ENCODE data around the gene XRCC4. TPM values are rescaled to one million over a fixed set of nuclear protein-coding genes. Genes with fewer than 3 reads are reported as not detected.

Gene XRCC4
- total RNA-seq, 3 donors from 2014 or later, result 7.6 to 8.8 (median 8.7) TPM

- DNase-seq (no peak), ATAC-seq (no peak)
- no peaks in the 10 kb centered on the region for H3K27me3 Mint-ChIP-seq (ENCODE audit: low read depth)
- no peak overlapping the region for H3K4me3 Mint-ChIP-seq
- H3K4me1 Mint-ChIP-seq (ENCODE audit: low read depth), result peaks cover 2% of the 10 kb centered on the region
- no peaks in the 10 kb centered on the region for H3K9me3 Mint-ChIP-seq
- no peaks in the 10 kb centered on the region for H3K36me3 Mint-ChIP-seq (ENCODE audit: insufficient read depth)
Observed at GRCh38 chr5:83157163-83157562, 79.8 kb downstream of the XRCC4 start.

DNA sequence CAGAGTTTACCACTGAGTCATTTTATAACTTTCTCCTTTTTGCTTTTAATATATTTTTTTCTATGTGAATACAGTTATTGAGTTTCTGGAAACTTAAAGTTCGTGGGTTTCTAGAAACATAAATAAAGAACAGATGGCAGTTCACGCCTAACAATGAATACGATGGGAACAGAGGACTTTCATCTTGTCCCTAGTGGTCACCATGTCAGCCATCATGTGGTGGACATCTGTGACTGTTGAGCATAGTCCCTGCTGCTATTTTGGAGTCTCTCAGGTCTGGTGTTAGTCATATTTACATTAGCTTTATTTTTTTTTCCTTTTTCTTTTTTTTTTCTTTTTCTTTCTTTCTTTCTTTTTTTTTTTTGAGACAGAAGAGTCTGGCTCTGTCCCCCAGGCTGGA, 85.3 kb downstream of the XRCC4 start:
- H3K9me3 Mint-ChIP-seq, result no peaks in the 10 kb centered on the region
- H3K36me3 Mint-ChIP-seq (ENCODE audit: insufficient read depth), result peaks cover 6% of the 10 kb centered on the region
- no peak overlapping the region for H3K4me3 Mint-ChIP-seq
- H3K27me3 Mint-ChIP-seq (ENCODE audit: low read depth), result no peaks in the 10 kb centered on the region
- no peak for DNase-seq
- no peaks in the 10 kb centered on the region for H3K4me1 Mint-ChIP-seq (ENCODE audit: low read depth)
- ATAC-seq, result no peak

DNA sequence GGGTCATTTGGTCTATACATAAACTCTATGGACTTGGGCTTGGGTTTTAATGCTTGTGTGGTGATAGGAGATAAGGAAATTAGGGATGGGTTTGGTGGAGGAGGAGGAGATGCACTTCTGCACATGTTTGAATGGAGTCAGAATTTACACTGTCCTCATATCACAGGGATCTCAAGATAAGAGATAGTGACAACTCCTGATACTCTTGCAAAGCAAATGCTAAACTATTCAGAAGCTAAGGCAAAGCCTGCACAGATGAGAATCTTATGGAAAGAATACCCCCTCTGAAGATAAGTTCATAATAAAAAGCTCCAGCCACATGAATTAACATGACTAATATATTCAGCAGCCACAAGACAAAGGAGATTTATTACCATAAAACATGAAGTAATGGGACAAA, 90.2 kb downstream of the XRCC4 start:
- Mint-ChIP-seq H3K9me3 (no peaks in the 10 kb centered on the region), H3K27me3 (ENCODE audit: low read depth) (no peaks in the 10 kb centered on the region), H3K4me1 (ENCODE audit: low read depth) (no peaks in the 10 kb centered on the region), H3K36me3 (ENCODE audit: insufficient read depth) (peaks cover 7% of the 10 kb centered on the region), H3K4me3 (no peak overlapping the region)
- no peak for ATAC-seq
- DNase-seq, result no peak

DNA sequence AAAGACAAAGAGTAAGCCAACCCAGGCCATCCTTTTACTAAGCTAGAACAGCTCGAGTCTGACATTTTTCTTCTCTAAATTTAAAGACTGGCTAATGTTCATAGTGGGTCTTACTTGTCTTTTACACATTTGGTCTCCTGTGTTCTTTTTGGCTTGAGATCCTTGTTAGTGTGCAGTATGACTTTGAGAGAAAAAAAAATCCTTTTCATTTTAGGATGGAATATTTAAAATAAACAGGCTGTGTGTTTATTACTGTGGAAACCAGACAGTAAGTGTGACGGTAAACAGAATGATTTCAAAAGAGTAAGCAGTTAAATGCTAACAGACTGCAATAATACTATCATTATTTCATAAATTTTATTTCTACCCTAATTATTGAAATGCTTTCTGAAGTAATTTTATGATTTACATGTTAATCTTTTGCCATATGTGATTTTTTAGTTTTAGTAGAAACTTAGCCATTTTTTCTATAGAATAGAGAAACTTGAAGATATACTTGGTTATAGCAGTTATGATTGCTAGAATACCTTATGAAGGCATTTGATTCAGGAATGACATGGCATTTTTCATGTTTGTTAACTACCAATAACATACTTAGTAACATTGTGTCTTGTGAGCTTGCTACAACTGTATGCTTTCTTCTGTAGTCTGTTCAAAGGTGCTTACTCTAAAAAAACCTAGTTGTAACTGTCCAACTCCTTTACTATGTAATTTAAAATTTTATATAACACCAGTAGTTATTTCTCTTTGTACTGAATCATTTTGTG, 92.4 kb downstream of the XRCC4 start:
- no peaks in the 10 kb centered on the region for H3K9me3 Mint-ChIP-seq
- H3K36me3 Mint-ChIP-seq (ENCODE audit: insufficient read depth), result peaks cover 7% of the 10 kb centered on the region
- ATAC-seq, result no peak
- H3K27me3 Mint-ChIP-seq (ENCODE audit: low read depth), result no peaks in the 10 kb centered on the region
- no peaks in the 10 kb centered on the region for H3K4me1 Mint-ChIP-seq (ENCODE audit: low read depth)
- no peak for DNase-seq
- no peak overlapping the region for H3K4me3 Mint-ChIP-seq

GRCh38 chr5:83172011-83172410, 94.7 kb downstream of the XRCC4 start:
- peaks cover 6% of the 10 kb centered on the region for H3K36me3 Mint-ChIP-seq (ENCODE audit: insufficient read depth)
- no peak for ATAC-seq

DNA sequence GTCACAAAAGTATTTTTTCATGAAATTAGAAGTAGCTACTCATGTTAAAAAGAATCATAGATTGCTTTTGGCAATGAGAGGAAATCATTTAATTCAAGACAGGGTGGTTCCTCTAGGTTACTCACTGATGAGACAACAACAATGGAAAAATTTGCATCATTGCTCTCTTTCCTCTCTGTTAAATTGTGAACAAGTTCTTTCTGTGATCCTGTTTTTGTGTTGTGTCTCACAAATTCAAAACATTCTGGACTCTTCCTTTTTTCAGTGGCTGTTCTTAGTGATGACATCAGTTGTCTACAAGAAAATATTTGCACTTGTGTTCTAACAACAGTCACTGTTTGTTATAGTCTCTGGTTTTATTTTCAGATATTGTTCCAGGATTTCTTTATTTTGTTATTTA, 95.3 kb downstream of the XRCC4 start:
- Mint-ChIP-seq H3K9me3 (no peaks in the 10 kb centered on the region), H3K36me3 (ENCODE audit: insufficient read depth) (no peaks in the 10 kb centered on the region), H3K4me1 (ENCODE audit: low read depth) (no peaks in the 10 kb centered on the region), H3K4me3 (no peak overlapping the region), H3K27me3 (ENCODE audit: low read depth) (no peaks in the 10 kb centered on the region)
- ATAC-seq (no peak), DNase-seq (no peak)

More at GRCh38 chr5:83172011-83172410, 94.7 kb downstream of the XRCC4 start:
- Mint-ChIP-seq H3K27me3 (ENCODE audit: low read depth) (no peaks in the 10 kb centered on the region), H3K4me1 (ENCODE audit: low read depth) (no peaks in the 10 kb centered on the region), H3K9me3 (no peaks in the 10 kb centered on the region), H3K4me3 (no peak overlapping the region)
- DNase-seq, result no peak

GRCh38 chr5:83173826-83174225, 96.5 kb downstream of the XRCC4 start:
- Mint-ChIP-seq H3K4me3 (no peak overlapping the region), H3K4me1 (ENCODE audit: low read depth) (no peaks in the 10 kb centered on the region), H3K36me3 (ENCODE audit: insufficient read depth) (no peaks in the 10 kb centered on the region), H3K27me3 (ENCODE audit: low read depth) (no peaks in the 10 kb centered on the region), H3K9me3 (no peaks in the 10 kb centered on the region)
- DNase-seq (no peak), ATAC-seq (no peak)

- H3K9me3 Mint-ChIP-seq, result no peaks in the 10 kb centered on the region
- H3K27me3 Mint-ChIP-seq (ENCODE audit: low read depth), result no peaks in the 10 kb centered on the region
- no peaks in the 10 kb centered on the region for H3K36me3 Mint-ChIP-seq (ENCODE audit: insufficient read depth)
- DNase-seq (no peak), ATAC-seq (no peak)
- no peaks in the 10 kb centered on the region for H3K4me1 Mint-ChIP-seq (ENCODE audit: low read depth)
- H3K4me3 Mint-ChIP-seq, result no peak overlapping the region
Observed at GRCh38 chr5:83177803-83178202, 100.5 kb downstream of the XRCC4 start.

DNA sequence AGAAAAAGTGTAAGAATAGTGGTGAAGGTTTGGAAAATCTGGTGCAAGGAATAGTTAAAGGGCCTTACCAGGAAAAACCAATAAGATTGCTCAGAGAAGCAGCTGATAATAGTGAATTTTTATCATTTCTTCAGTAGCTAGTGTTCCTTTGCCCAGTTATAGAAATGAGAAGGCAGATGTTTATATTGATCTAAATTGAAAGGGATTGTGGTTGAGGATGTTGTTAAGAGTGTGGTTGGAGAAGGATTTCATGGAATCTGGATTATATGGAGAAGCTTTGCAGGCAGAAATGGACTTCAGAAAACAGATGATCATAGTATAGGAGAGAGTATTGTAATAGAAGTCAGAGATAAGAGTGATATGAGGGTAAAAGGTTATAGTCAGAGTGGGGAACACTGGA, 102.6 kb downstream of the XRCC4 start:
- H3K36me3 Mint-ChIP-seq (ENCODE audit: insufficient read depth), result no peaks in the 10 kb centered on the region
- ATAC-seq (no peak), DNase-seq (no peak)
- no peak overlapping the region for H3K4me3 Mint-ChIP-seq
- no peaks in the 10 kb centered on the region for H3K9me3 Mint-ChIP-seq
- no peaks in the 10 kb centered on the region for H3K27me3 Mint-ChIP-seq (ENCODE audit: low read depth)
- H3K4me1 Mint-ChIP-seq (ENCODE audit: low read depth), result no peaks in the 10 kb centered on the region

DNA sequence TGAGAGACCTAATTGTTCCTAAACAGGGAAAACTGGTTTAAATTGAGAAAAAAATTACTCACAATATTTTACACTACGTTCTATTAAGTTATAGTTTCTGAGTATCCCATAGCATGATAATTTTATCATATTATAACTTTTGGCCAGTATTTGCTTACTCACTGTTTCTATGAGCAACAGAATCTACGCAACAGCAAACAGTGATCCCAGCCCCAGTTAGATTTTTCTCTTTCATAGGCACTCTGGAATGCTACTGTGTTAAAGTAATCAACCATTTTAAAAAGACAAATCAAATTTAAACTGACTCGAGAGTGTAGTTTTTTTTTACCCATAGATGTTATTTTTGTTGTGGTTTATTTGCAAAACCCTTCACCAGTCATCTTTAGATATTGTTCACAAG, 107.2 kb downstream of the XRCC4 start:
- no peak overlapping the region for H3K4me3 Mint-ChIP-seq
- H3K36me3 Mint-ChIP-seq (ENCODE audit: insufficient read depth), result peaks cover 2% of the 10 kb centered on the region
- H3K9me3 Mint-ChIP-seq, result no peaks in the 10 kb centered on the region
- H3K4me1 Mint-ChIP-seq (ENCODE audit: low read depth), result no peaks in the 10 kb centered on the region
- ATAC-seq (no peak), DNase-seq (no peak)
- no peaks in the 10 kb centered on the region for H3K27me3 Mint-ChIP-seq (ENCODE audit: low read depth)

GRCh38 chr5:83192947-83193346, 115.6 kb downstream of the XRCC4 start:
- no peaks in the 10 kb centered on the region for H3K9me3 Mint-ChIP-seq
- DNase-seq (no peak), ATAC-seq (no peak)
- peaks cover 4% of the 10 kb centered on the region for H3K36me3 Mint-ChIP-seq (ENCODE audit: insufficient read depth)
- H3K4me3 Mint-ChIP-seq, result no peak overlapping the region
- no peaks in the 10 kb centered on the region for H3K4me1 Mint-ChIP-seq (ENCODE audit: low read depth)
- H3K27me3 Mint-ChIP-seq (ENCODE audit: low read depth), result no peaks in the 10 kb centered on the region

GRCh38 chr5:83197326-83197967, 120.1 kb downstream of the XRCC4 start:
- no peaks in the 10 kb centered on the region for H3K4me1 Mint-ChIP-seq (ENCODE audit: low read depth)
- H3K4me3 Mint-ChIP-seq, result no peak overlapping the region
- H3K36me3 Mint-ChIP-seq (ENCODE audit: insufficient read depth), result peaks cover 8% of the 10 kb centered on the region
- no peaks in the 10 kb centered on the region for H3K27me3 Mint-ChIP-seq (ENCODE audit: low read depth)
- DNase-seq, result no peak
- no peaks in the 10 kb centered on the region for H3K9me3 Mint-ChIP-seq
- no peak for ATAC-seq

GRCh38 chr5:83199126-83199525, 121.8 kb downstream of the XRCC4 start:
- no peak for DNase-seq
- H3K36me3 Mint-ChIP-seq (ENCODE audit: insufficient read depth), result peaks cover 8% of the 10 kb centered on the region
- no peaks in the 10 kb centered on the region for H3K27me3 Mint-ChIP-seq (ENCODE audit: low read depth)
- H3K9me3 Mint-ChIP-seq, result no peaks in the 10 kb centered on the region
- no peak overlapping the region for H3K4me3 Mint-ChIP-seq
- ATAC-seq, result no peak
- H3K4me1 Mint-ChIP-seq (ENCODE audit: low read depth), result no peaks in the 10 kb centered on the region

GRCh38 chr5:83204651-83205050, 127.3 kb downstream of the XRCC4 start:
- no peaks in the 10 kb centered on the region for H3K27me3 Mint-ChIP-seq (ENCODE audit: low read depth)
- no peak overlapping the region for H3K4me3 Mint-ChIP-seq
- H3K4me1 Mint-ChIP-seq (ENCODE audit: low read depth), result no peaks in the 10 kb centered on the region
- no peak for DNase-seq
- no peaks in the 10 kb centered on the region for H3K9me3 Mint-ChIP-seq
- no peak for ATAC-seq
- H3K36me3 Mint-ChIP-seq (ENCODE audit: insufficient read depth), result peaks cover 11% of the 10 kb centered on the region

DNA sequence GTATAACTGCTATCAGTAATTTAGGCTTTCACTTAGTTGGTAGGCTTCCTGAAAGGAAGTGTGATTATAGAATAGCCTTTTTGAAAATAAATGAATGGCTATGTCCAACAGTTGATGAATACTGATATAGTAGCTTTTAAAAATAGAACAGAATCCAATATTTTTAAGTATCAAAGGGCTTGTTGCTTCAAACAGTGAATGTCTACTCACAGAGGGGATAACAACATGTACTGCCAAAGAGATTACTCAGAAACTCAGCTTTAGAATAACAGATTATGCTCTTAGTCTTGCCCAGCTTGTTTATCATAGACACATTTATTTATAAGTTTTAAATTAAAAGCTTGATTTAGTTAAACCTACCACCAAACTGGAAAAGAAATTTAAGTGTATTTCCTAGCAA, 132.6 kb downstream of the XRCC4 start:
- H3K36me3 Mint-ChIP-seq (ENCODE audit: insufficient read depth), result peaks cover 20% of the 10 kb centered on the region

More for the DNA sequence above, 132.6 kb downstream of the XRCC4 start:
- DNase-seq (no peak), ATAC-seq (no peak)
- Mint-ChIP-seq H3K4me3 (no peak overlapping the region), H3K4me1 (ENCODE audit: low read depth) (no peaks in the 10 kb centered on the region), H3K9me3 (no peaks in the 10 kb centered on the region), H3K27me3 (ENCODE audit: low read depth) (no peaks in the 10 kb centered on the region)

All from activated T-cell treated with anti-CD3 and anti-CD28 coated beads, Interleukin-2, amount 50 U/mL, for 4 hours (primary cell).